Measurements from ENCODE around the gene ZNF423. TPM values are rescaled to one million over a fixed set of nuclear protein-coding genes. Genes with fewer than 3 reads are reported as not detected.

ZNF423 gene
- polyA plus RNA-seq, 1 of the 3 experiments (the other 2 are of a cell fraction): 1.2 TPM

- no peaks in the 10 kb centered on the region for H3K36me3 ChIP-seq (replicated peaks in 1 of 2; ENCODE audit: control insufficient read depth in 1 of 2, insufficient read depth in 2 of 2, low read length in 1 of 2)
- H3K4me1 ChIP-seq (ENCODE audit: control insufficient read depth in 1 of 2, insufficient read depth in 2 of 2, low read depth in 1 of 2, low read length in 1 of 2): peaks cover 0 to 24% of the 10 kb centered on the region in 2 experiments; a peak in 1 of 4 replicates
- no peak overlapping the region for H3K9ac ChIP-seq
- no peaks in the 10 kb centered on the region for H4K20me1 ChIP-seq (ENCODE audit: insufficient read depth)
- no peak for DNase-seq
- WGBS (ENCODE audit: low lambda C conversion rate): 66% methylated on average over 7 of the region's 10 CpGs
- H3K4me3 ChIP-seq (ENCODE audit: low read depth in 2 of 2, low read length in 1 of 2): no peak overlapping the region
- no peak for TF ChIP-seq RCOR1 (IDR thresholded peaks at IDR 0.05; ENCODE audit: low read length)
- no peak for TF ChIP-seq EZH2phosphoT487 (IDR thresholded peaks at IDR 0.05; ENCODE audit: borderline replicate concordance, low read depth)
- TF ChIP-seq YY1 (IDR thresholded peaks at IDR 0.05; ENCODE audit: low read depth): no peak
- no peak for TF ChIP-seq CHD2 (IDR thresholded peaks at IDR 0.05; ENCODE audit: low read length, partially characterized antibody)
- TF ChIP-seq TEAD4 (IDR thresholded peaks at IDR 0.05; ENCODE audit: borderline replicate concordance, insufficient read depth): no peak
- TF ChIP-seq TAF1 (IDR thresholded peaks at IDR 0.05; ENCODE audit: borderline replicate concordance, low read depth, low read length): no peak
- no peak for TF ChIP-seq NRF1 (IDR thresholded peaks at IDR 0.05; ENCODE audit: low read depth, low read length)
- TF ChIP-seq MXI1 (IDR thresholded peaks at IDR 0.05; ENCODE audit: low read depth, low read length): no peak
- TF ChIP-seq ZBTB33 (IDR thresholded peaks at IDR 0.05; ENCODE audit: borderline replicate concordance, low read depth): no peak
- TF ChIP-seq CTCF (IDR thresholded peaks at IDR 0.05): no peak
- H3F3A ChIP-seq (replicated peaks; ENCODE audit: insufficient read depth): no peaks in the 10 kb centered on the region
- POLR2A ChIA-PET: no interaction called here
- H3K4me2 ChIP-seq: no peak overlapping the region
- no peak overlapping the region for H3K27ac ChIP-seq (ENCODE audit: low read depth in 2 of 2, low read length in 1 of 2)
- no peaks in the 10 kb centered on the region for H3K9me2 ChIP-seq
- H3K27me3 ChIP-seq (ENCODE audit: insufficient read depth): no peaks in the 10 kb centered on the region
- H3K9me3 ChIP-seq: no peaks in the 10 kb centered on the region
- no peaks in the 10 kb centered on the region for H3K79me2 ChIP-seq (ENCODE audit: insufficient read depth)
- H2AFZ ChIP-seq (ENCODE audit: low read depth): no peak overlapping the region
- CTCF ChIA-PET: interaction anchor here (1.4 kb wide), 1 partner anchor 84 kb away, joined by 3 read pairs; no protein-coding TSS in a partner anchor
Measured at GRCh38 chr16:49773534-49774475, 82.1 kb downstream of the ZNF423 start.

- POLR2A ChIA-PET: no interaction called here
- Histone ChIP-seq H4K20me1 (ENCODE audit: insufficient read depth) (no peaks in the 10 kb centered on the region), H3K36me3 (replicated peaks in 1 of 2; ENCODE audit: control insufficient read depth in 1 of 2, insufficient read depth in 2 of 2, low read length in 1 of 2) (no peaks in the 10 kb centered on the region), H3K9ac (no peak overlapping the region), H3K4me2 (no peak overlapping the region), H3K9me3 (no peaks in the 10 kb centered on the region), H3K4me3 (ENCODE audit: low read depth in 2 of 2, low read length in 1 of 2) (no peak overlapping the region), H3K27ac (ENCODE audit: low read depth in 2 of 2, low read length in 1 of 2) (no peak overlapping the region), H2AFZ (ENCODE audit: low read depth) (no peak overlapping the region), H3K4me1 (ENCODE audit: control insufficient read depth in 1 of 2, insufficient read depth in 2 of 2, low read depth in 1 of 2, low read length in 1 of 2) (peaks cover 0 to 2% of the 10 kb centered on the region in 2 experiments; a peak in 2 of 4 replicates), H3K27me3 (ENCODE audit: insufficient read depth) (no peaks in the 10 kb centered on the region), H3K79me2 (ENCODE audit: insufficient read depth) (no peaks in the 10 kb centered on the region), H3F3A (replicated peaks; ENCODE audit: insufficient read depth) (no peaks in the 10 kb centered on the region), H3K9me2 (no peaks in the 10 kb centered on the region)
- 84% methylated on average over 21 of the region's 23 CpGs for WGBS (ENCODE audit: low lambda C conversion rate)
- DNase-seq: no peak
- CTCF ChIA-PET: no interaction called here
- TF ChIP-seq RFX5 (IDR thresholded peaks at IDR 0.05; ENCODE audit: low read length) (no peak), CHD2 (IDR thresholded peaks at IDR 0.05; ENCODE audit: low read length, partially characterized antibody) (no peak), YY1 (IDR thresholded peaks at IDR 0.05; ENCODE audit: low read depth) (no peak), CTCF (IDR thresholded peaks at IDR 0.05) (no peak), USF2 (IDR thresholded peaks at IDR 0.05; ENCODE audit: borderline replicate concordance, low read depth, low read length) (no peak), RCOR1 (IDR thresholded peaks at IDR 0.05; ENCODE audit: low read length) (no peak), GABPA (IDR thresholded peaks at IDR 0.05; ENCODE audit: low read depth) (no peak), SMC3 (IDR thresholded peaks at IDR 0.05; ENCODE audit: low read depth, low read length) (no peak), FOSL2 (IDR thresholded peaks at IDR 0.05; ENCODE audit: borderline replicate concordance, low read depth) (no peak), TEAD4 (IDR thresholded peaks at IDR 0.05; ENCODE audit: borderline replicate concordance, insufficient read depth) (no peak), NFIC (IDR thresholded peaks at IDR 0.05; ENCODE audit: borderline replicate concordance) (no peak), FOXM1 (IDR thresholded peaks at IDR 0.05; ENCODE audit: low read depth) (no peak), FOXJ3 (CRISPR knock-in tag; IDR thresholded peaks at IDR 0.05) (no peak), EZH2phosphoT487 (IDR thresholded peaks at IDR 0.05; ENCODE audit: borderline replicate concordance, low read depth) (no peak), ELF1 (IDR thresholded peaks at IDR 0.05) (no peak)
Measured at GRCh38 chr16:49767998-49768397, 87.9 kb downstream of the ZNF423 start.
